ENCODE results near the gene LAMB4.

Gene LAMB4

GRCh38 chr7:108057951-108058481 is 72.1 kb downstream of the LAMB4 start:
- TF ChIP-seq CTCF (IDR thresholded peaks at IDR 0.05) = no peak

- TF ChIP-seq CTCF (IDR thresholded peaks at IDR 0.05) = no peak
Observed at GRCh38 chr7:108055611-108056021, 74.5 kb downstream of the LAMB4 start.

- TF ChIP-seq CTCF (IDR thresholded peaks at IDR 0.05) = no peak
Observed at GRCh38 chr7:108054537-108054936, 75.6 kb downstream of the LAMB4 start.

GRCh38 chr7:108053250-108053649 is 76.9 kb downstream of the LAMB4 start:
- no peak for TF ChIP-seq CTCF (IDR thresholded peaks at IDR 0.05)

GRCh38 chr7:108051454-108051853 is 78.7 kb downstream of the LAMB4 start:
- TF ChIP-seq CTCF (IDR thresholded peaks at IDR 0.05) = no peak

- no peak for TF ChIP-seq CTCF (IDR thresholded peaks at IDR 0.05)
Observed at GRCh38 chr7:108049962-108050361, 80.2 kb downstream of the LAMB4 start.

- TF ChIP-seq CTCF (IDR thresholded peaks at IDR 0.05) = no peak
Observed at GRCh38 chr7:108048422-108048821, 81.7 kb downstream of the LAMB4 start.

GRCh38 chr7:108046952-108047506 is 83.1 kb downstream of the LAMB4 start:
- TF ChIP-seq CTCF (IDR thresholded peaks at IDR 0.05) = no peak
